Measurements from ENCODE around the gene ARMC9.
"Not testable (repeated sequence)": the region's sequence is repeated elsewhere in the genome, so short reads cannot be mapped to it uniquely, and the experiment has no call there.

The ARMC9 gene

GRCh38 chr2:231181860-231182512, 16.4 kb upstream of the ARMC9 start:
- DNase-seq (ENCODE audit: low read depth, low spot score), result peak; percentile 32

GRCh38 chr2:231182513-231182899, 15.9 kb upstream of the ARMC9 start:
- DNase-seq (ENCODE audit: low read depth, low spot score), result no peak

- DNase-seq (ENCODE audit: low read depth, low spot score), result no peak
These were observed 14.6 kb upstream of the ARMC9 start for GRCh38 chr2:231183851-231184250.

- DNase-seq (ENCODE audit: low read depth, low spot score), result no peak
These were observed 14.1 kb upstream of the ARMC9 start for GRCh38 chr2:231184319-231184718.

- no peak for DNase-seq (ENCODE audit: low read depth, low spot score)
These were observed 13.2 kb upstream of the ARMC9 start for GRCh38 chr2:231185050-231185725.

GRCh38 chr2:231185886-231186285, 12.5 kb upstream of the ARMC9 start:
- no peak for DNase-seq (ENCODE audit: low read depth, low spot score)

GRCh38 chr2:231186325-231186724, 12.1 kb upstream of the ARMC9 start:
- no peak for DNase-seq (ENCODE audit: low read depth, low spot score)

- peak; percentile 78 for DNase-seq (ENCODE audit: low read depth, low spot score)
These were observed 10.5 kb upstream of the ARMC9 start for GRCh38 chr2:231187736-231188505.

GRCh38 chr2:231188506-231189170, 9.8 kb upstream of the ARMC9 start:
- DNase-seq (ENCODE audit: low read depth, low spot score), result no peak

- DNase-seq (ENCODE audit: low read depth, low spot score), result no peak
These were observed 9.3 kb upstream of the ARMC9 start for GRCh38 chr2:231189171-231189530.

- DNase-seq (ENCODE audit: low read depth, low spot score), result peak; percentile 56
These were observed 8.6 kb upstream of the ARMC9 start for GRCh38 chr2:231189571-231190495.

- peak; percentile 79 for DNase-seq (ENCODE audit: low read depth, low spot score)
These were observed 7.8 kb upstream of the ARMC9 start for GRCh38 chr2:231190531-231191197.

- peak; percentile 82 for DNase-seq (ENCODE audit: low read depth, low spot score)
These were observed 6.2 kb upstream of the ARMC9 start for GRCh38 chr2:231191896-231192872.

GRCh38 chr2:231193216-231193615, 5.2 kb upstream of the ARMC9 start:
- DNase-seq (ENCODE audit: low read depth, low spot score), result no peak

- DNase-seq (ENCODE audit: low read depth, low spot score), result no peak
These were observed 1.8 kb upstream of the ARMC9 start for GRCh38 chr2:231196592-231196991.

- not testable (repeated sequence) for DNase-seq (ENCODE audit: low read depth, low spot score)
These were observed 1.2 kb upstream of the ARMC9 start for GRCh38 chr2:231197196-231197595.

- no peak for DNase-seq (ENCODE audit: low read depth, low spot score)
These were observed 633 bp upstream of the ARMC9 start for GRCh38 chr2:231197706-231198290.

- peak; percentile 68 for DNase-seq (ENCODE audit: low read depth, low spot score)
These were observed 788 bp downstream of the ARMC9 start for GRCh38 chr2:231199219-231199618.
